Liver (tissue), 9 donors: ENCODE measurements around the gene ANKRD10. TPM values are rescaled to one million over a fixed set of nuclear protein-coding genes. Genes with fewer than 3 reads are reported as not detected.

ENCODE experiments used
- DNase-seq: peaks from one replicate; pipeline ENCODE4 v3.0.0-alpha.2; 2017; ENCODE audit warnings: low spot score
- H3K27ac ChIP-seq, 2 donors: one replicate each; pipeline ENCODE4 v1.7.0; 2013; ENCODE audit warnings: inconsistent platforms in 2 of 2, low read length in 2 of 2, control low read depth in 1 of 2, low read depth in 1 of 2, mild to moderate bottlenecking in 1 of 2
- H3K27me3 ChIP-seq, 4 donors: one replicate each; pipeline versions ENCODE4 v1.6.1 to v1.7.0; 2013; ENCODE audit warnings: low read length in 3 of 4, inconsistent platforms in 1 of 4, mild to moderate bottlenecking in 1 of 4, moderate library complexity in 1 of 4; ENCODE audit not compliant: control insufficient read depth in 4 of 4, insufficient read depth in 4 of 4
- H3K36me3 ChIP-seq, 4 donors: one replicate each; pipeline versions ENCODE4 v1.6.1 to v1.7.0; 2013; ENCODE audit warnings: low read length in 3 of 4, mild to moderate bottlenecking in 3 of 4, low read depth in 1 of 4, moderate library complexity in 1 of 4; ENCODE audit not compliant: control insufficient read depth in 4 of 4, insufficient read depth in 3 of 4
- H3K4me1 ChIP-seq, 4 donors: one replicate each; pipeline versions ENCODE4 v1.6.1 to v1.7.0; 2013; ENCODE audit warnings: low read length in 3 of 4, mild to moderate bottlenecking in 3 of 4, moderate library complexity in 1 of 4; ENCODE audit not compliant: control insufficient read depth in 4 of 4, insufficient read depth in 4 of 4
- H3K4me3 ChIP-seq, 3 donors: one replicate each; pipeline versions ENCODE4 v1.6.1 to v1.7.0; 2013; ENCODE audit warnings: low read length in 3 of 3, control low read depth in 1 of 3, low read depth in 1 of 3, mild to moderate bottlenecking in 1 of 3
- H3K9ac ChIP-seq, 2 donors: one replicate each; pipeline ENCODE4 v1.7.0; 2013; ENCODE audit warnings: low read length in 2 of 2, mild to moderate bottlenecking in 2 of 2, moderate library complexity in 2 of 2, control low read depth in 1 of 2, low read depth in 1 of 2
- H3K9me3 ChIP-seq, 4 donors: one replicate each; pipeline versions ENCODE4 v1.6.1 to v1.7.0; 2013; ENCODE audit warnings: low read length in 3 of 4; ENCODE audit not compliant: control insufficient read depth in 4 of 4
- EGR1 ChIP-seq, 2 donors: IDR thresholded peaks; 2 replicates each; pipeline ENCODE4 v1.6.1; 2016 to 2018; ENCODE audit warnings: antibody characterized with exemption in 2 of 2, low read depth in 2 of 2
- FOXA1 ChIP-seq: IDR thresholded peaks from 2 replicates; pipeline ENCODE4 v1.6.1; 2016; ENCODE audit warnings: antibody characterized with exemption
- FOXA2 ChIP-seq: IDR thresholded peaks from 2 replicates; pipeline ENCODE4 v1.6.1; 2016; ENCODE audit warnings: antibody characterized with exemption
- GABPA ChIP-seq, 2 donors: IDR thresholded peaks in 1 of 2; conservative IDR thresholded peaks in 1 of 2; 2 replicates each; pipeline ENCODE4 v1.6.1; 2016; ENCODE audit warnings: antibody characterized with exemption in 2 of 2, mild to moderate bottlenecking in 1 of 2, moderate library complexity in 1 of 2
- HNF4A ChIP-seq, 2 donors: conservative IDR thresholded peaks; 2 replicates each; pipeline ENCODE4 v1.6.1; 2016; ENCODE audit warnings: antibody characterized with exemption in 2 of 2, mild to moderate bottlenecking in 2 of 2
- HNF4G ChIP-seq: IDR thresholded peaks from 2 replicates; pipeline ENCODE4 v1.6.1; 2016; ENCODE audit warnings: antibody characterized with exemption
- JUND ChIP-seq, 2 donors: IDR thresholded peaks; 2 replicates each; pipeline ENCODE4 v1.6.1; 2016; ENCODE audit warnings: antibody characterized with exemption in 2 of 2
- MAX ChIP-seq: IDR thresholded peaks from 2 replicates; pipeline ENCODE4 v1.6.1; 2016; ENCODE audit warnings: antibody characterized with exemption
- NR2F2 ChIP-seq: IDR thresholded peaks from 2 replicates; pipeline ENCODE4 v1.6.1; 2016; ENCODE audit warnings: antibody characterized with exemption
- RAD21 ChIP-seq, 2 donors: IDR thresholded peaks; 2 replicates each; pipeline ENCODE4 v1.6.1; 2016; ENCODE audit warnings: antibody characterized with exemption in 2 of 2, mild to moderate bottlenecking in 2 of 2
- REST ChIP-seq: IDR thresholded peaks from 2 replicates; pipeline ENCODE4 v1.6.1; 2016; ENCODE audit warnings: antibody characterized with exemption, mild to moderate bottlenecking
- RXRA ChIP-seq, 2 donors: IDR thresholded peaks; 2 replicates each; pipeline ENCODE4 v1.6.1; 2017 to 2018; ENCODE audit warnings: antibody characterized with exemption in 2 of 2, mild to moderate bottlenecking in 1 of 2
- SP1 ChIP-seq: IDR thresholded peaks from 2 replicates; pipeline ENCODE4 v1.6.1; 2018; ENCODE audit warnings: antibody characterized with exemption, mild to moderate bottlenecking
- TAF1 ChIP-seq: conservative IDR thresholded peaks from 2 replicates; pipeline ENCODE4 v1.6.1; 2016; ENCODE audit warnings: antibody characterized with exemption, mild to moderate bottlenecking
- YY1 ChIP-seq: IDR thresholded peaks from 2 replicates; pipeline ENCODE4 v1.6.1; 2016; ENCODE audit warnings: antibody characterized with exemption, mild to moderate bottlenecking
- WGBS: extraction: QIAGEN DNeasy Blood & Tissue Kit; methylation state at CpG from one replicate; pipeline ENCODE4 v1.1.7; 2013; 5-methylcytosine and 5-hydroxymethylcytosine counted together
- polyA plus RNA-seq, 2 donors: library from polyadenylated mRNA; stranded (reverse) in 1 of 2; unstranded in 1 of 2; fragments of 200-250 nt in 1 of 2; fragments of >200 nt in 1 of 2; fragmentation: Nextera tagmentation in 1 of 2; extraction: Ambion mirVana in 1 of 2; gene quantifications; one replicate each; pipeline versions ENCODE4 v1.2.1 to v1.2.3, GENCODE V29; 2013 to 2015
- total RNA-seq, 2 donors: library from RNA; depleted of rRNA; stranded (reverse); fragments of >200 nt; gene quantifications; one replicate each; pipeline ENCODE4 v1.2.3, GENCODE V29; 2014
- TF ChIP-seq, protein P1 (sequence below): IDR thresholded peaks from 2 replicates; pipeline ENCODE4 v1.6.1; 2016; ENCODE audit warnings: antibody characterized with exemption
- TF ChIP-seq, protein P2 (sequence below): fragments of 150-350 bp; IDR thresholded peaks from 2 replicates; pipeline ENCODE4 v1.5.1; 2017; ENCODE audit warnings: improper control_type of control experiment, low read depth, low read length; ENCODE audit not compliant: missing input control
- TF ChIP-seq, protein P3 (sequence below): IDR thresholded peaks from 2 replicates; pipeline ENCODE4 v1.6.1; 2016; ENCODE audit warnings: antibody characterized with exemption
- donor health status: healthy.
- donor health status: healthy.
- donor health status: healthy.
- donor health status: healthy.
- donor health status: healthy.

ANKRD10 gene
- total and polyA plus RNA-seq, 4 donors: 18.8 to 74.1 (median 52.9) TPM

- no peak overlapping the region for H3K27ac ChIP-seq
- H3K4me3 ChIP-seq: no peak overlapping the region
- TF ChIP-seq, protein P1, sequence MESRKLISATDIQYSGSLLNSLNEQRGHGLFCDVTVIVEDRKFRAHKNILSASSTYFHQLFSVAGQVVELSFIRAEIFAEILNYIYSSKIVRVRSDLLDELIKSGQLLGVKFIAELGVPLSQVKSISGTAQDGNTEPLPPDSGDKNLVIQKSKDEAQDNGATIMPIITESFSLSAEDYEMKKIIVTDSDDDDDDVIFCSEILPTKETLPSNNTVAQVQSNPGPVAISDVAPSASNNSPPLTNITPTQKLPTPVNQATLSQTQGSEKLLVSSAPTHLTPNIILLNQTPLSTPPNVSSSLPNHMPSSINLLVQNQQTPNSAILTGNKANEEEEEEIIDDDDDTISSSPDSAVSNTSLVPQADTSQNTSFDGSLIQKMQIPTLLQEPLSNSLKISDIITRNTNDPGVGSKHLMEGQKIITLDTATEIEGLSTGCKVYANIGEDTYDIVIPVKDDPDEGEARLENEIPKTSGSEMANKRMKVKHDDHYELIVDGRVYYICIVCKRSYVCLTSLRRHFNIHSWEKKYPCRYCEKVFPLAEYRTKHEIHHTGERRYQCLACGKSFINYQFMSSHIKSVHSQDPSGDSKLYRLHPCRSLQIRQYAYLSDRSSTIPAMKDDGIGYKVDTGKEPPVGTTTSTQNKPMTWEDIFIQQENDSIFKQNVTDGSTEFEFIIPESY: no peak
- TF ChIP-seq MAX (no peak), TAF1 (no peak), EGR1 (IDR thresholded peaks at IDR 0.05; ENCODE audit: low read depth in 2 of 2) (no peak), SP1 (no peak), FOXA2 (no peak), HNF4G (no peak)
- H3K9me3 ChIP-seq: no peaks in the 10 kb centered on the region
- H3K27me3 ChIP-seq: no peaks in the 10 kb centered on the region
- 84% methylated on average over 14 of the region's 14 CpGs for WGBS
- peaks cover 0 to 16% (median 7%) of the 10 kb centered on the region in 4 donors for H3K36me3 ChIP-seq
- no peak for DNase-seq
- H3K4me1 ChIP-seq: peaks cover 14 to 64% (median 45%) of the 10 kb centered on the region in 4 donors
- no peak overlapping the region for H3K9ac ChIP-seq
Measured at GRCh38 chr13:110910013-110910890, 4.6 kb downstream of the ANKRD10 start.

DNA sequence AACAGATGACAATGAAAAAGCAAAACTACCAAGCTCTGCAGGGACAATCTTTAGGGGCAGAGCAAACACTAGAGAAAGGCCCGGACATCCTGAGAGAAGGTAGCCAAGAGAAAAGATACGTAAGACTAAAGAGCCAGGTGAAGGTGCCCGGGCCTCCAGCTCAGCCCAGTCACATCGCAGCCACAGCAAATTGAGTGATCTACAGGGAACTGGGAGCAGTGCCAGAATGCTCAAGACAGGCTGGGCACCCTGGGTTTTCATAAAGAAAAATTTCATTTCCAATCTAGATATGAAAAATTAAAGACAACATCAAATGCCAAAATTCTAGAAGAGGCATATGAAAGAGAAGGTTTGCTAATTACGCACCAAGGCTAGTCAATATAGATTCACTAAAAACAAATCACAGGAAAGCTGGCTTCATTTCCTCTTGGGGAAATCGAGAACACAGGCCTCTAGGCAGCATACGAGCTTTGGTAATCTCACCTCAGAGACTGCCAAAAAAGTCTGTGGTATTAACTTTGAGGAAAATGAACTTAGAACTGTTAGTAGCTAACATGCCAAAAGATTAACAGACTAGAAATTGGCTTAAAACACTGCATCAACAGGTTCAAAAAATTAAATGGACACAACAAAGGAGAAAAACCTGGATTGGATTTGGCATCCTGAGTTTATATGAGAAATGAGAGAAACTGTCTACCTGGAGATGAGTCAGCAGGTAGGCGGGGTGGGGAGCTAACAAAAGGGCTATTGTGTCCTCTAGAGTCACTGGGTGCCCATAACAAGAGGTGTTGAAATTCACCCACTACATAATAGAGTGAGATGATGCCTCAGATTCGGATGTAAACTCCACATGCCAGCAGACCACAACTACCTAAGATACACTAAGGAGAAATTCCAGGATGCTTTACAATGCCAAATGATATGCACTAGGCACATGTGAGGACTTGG is 6.6 kb downstream of the ANKRD10 start:
- Histone ChIP-seq H3K9me3 (no peaks in the 10 kb centered on the region), H3K4me3 (no peak overlapping the region), H3K27ac (peak overlapping the region; percentile 5 to 58), H3K27me3 (no peaks in the 10 kb centered on the region), H3K9ac (peak overlapping the region; percentile 3 to 11), H3K36me3 (peaks cover 0 to 26% (median 17%) of the 10 kb centered on the region in 4 donors), H3K4me1 (peaks cover 14 to 58% (median 43%) of the 10 kb centered on the region in 4 donors)
- TF ChIP-seq, protein P1: no peak
- no peak for TF ChIP-seq NR2F2
- TF ChIP-seq HNF4A (conservative IDR thresholded peaks at IDR 0.05): peak; percentile 28 to 49
- TF ChIP-seq RAD21 (IDR thresholded peaks at IDR 0.05): peak in 1 of 2 donors; percentile 18
- TF ChIP-seq RXRA (IDR thresholded peaks at IDR 0.05): no peak
- no peak for TF ChIP-seq FOXA2
- no peak for TF ChIP-seq YY1
- TF ChIP-seq FOXA1: no peak
- TF ChIP-seq SP1: peak; percentile 13
- no peak for TF ChIP-seq GABPA (IDR thresholded peaks at IDR 0.05 in 1 of 2, conservative IDR thresholded peaks at IDR 0.05 in 1 of 2)
- no peak for TF ChIP-seq JUND (IDR thresholded peaks at IDR 0.05)
- TF ChIP-seq TAF1: no peak
- TF ChIP-seq EGR1 (IDR thresholded peaks at IDR 0.05; ENCODE audit: low read depth in 2 of 2): no peak
- no peak for TF ChIP-seq HNF4G
- no peak for TF ChIP-seq REST
- no peak for TF ChIP-seq MAX
- TF ChIP-seq, protein P2, sequence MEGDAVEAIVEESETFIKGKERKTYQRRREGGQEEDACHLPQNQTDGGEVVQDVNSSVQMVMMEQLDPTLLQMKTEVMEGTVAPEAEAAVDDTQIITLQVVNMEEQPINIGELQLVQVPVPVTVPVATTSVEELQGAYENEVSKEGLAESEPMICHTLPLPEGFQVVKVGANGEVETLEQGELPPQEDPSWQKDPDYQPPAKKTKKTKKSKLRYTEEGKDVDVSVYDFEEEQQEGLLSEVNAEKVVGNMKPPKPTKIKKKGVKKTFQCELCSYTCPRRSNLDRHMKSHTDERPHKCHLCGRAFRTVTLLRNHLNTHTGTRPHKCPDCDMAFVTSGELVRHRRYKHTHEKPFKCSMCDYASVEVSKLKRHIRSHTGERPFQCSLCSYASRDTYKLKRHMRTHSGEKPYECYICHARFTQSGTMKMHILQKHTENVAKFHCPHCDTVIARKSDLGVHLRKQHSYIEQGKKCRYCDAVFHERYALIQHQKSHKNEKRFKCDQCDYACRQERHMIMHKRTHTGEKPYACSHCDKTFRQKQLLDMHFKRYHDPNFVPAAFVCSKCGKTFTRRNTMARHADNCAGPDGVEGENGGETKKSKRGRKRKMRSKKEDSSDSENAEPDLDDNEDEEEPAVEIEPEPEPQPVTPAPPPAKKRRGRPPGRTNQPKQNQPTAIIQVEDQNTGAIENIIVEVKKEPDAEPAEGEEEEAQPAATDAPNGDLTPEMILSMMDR: no peak
- TF ChIP-seq, protein P3, sequence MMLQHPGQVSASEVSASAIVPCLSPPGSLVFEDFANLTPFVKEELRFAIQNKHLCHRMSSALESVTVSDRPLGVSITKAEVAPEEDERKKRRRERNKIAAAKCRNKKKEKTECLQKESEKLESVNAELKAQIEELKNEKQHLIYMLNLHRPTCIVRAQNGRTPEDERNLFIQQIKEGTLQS: no peak
- DNase-seq: no peak
- 26% methylated on average over 9 of the region's 9 CpGs for WGBS
